Esophagus squamous epithelium (tissue), 4 donors: ENCODE data around the gene ASB13.

Source experiments
- CTCF ChIP-seq, 6 experiments: fragments of 450-650 bp in 4 of 6; fragments of 200-600 bp in 2 of 6; sonication (generic) in 2 of 6; IDR thresholded peaks; one replicate each; pipeline ENCODE4 v1.5.1; 2016 to 2019; ENCODE audit warnings: antibody characterized with exemption in 6 of 6, mild to moderate bottlenecking in 4 of 6, moderate library complexity in 4 of 6
- POLR2A ChIP-seq, 4 donors: fragments of 450-650 bp; IDR thresholded peaks; one replicate each; pipeline ENCODE4 v1.6.1; 2017; ENCODE audit warnings: antibody characterized with exemption in 4 of 4, mild to moderate bottlenecking in 4 of 4, moderate library complexity in 3 of 4

DNA sequence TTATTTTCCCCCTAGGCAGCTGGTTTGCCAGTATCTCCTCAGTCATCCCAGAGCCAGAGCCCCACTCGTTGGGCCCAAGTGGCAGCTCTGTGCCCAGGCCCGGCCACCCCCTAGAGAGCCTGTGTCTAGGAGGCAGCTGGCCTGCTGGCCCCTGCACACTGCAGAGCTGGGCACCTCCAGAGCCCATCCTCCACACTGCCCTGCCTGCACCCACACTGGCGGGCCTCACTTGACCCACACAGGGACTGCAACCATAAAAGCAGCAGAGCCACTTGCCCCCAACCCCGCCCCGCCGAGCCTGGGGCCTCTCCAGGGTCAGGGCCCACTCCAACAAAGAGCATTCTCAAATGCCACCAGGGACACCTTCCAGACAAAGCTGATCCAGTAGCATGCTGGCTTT is 5.4 kb downstream of the ASB13 start:
- TF ChIP-seq CTCF (IDR thresholded peaks at IDR 0.05) (no peak), POLR2A (IDR thresholded peaks at IDR 0.05) (no peak)
